DOHH2 (cell line): Measurements from ENCODE around the gene NEURL3.

ENCODE experiments used
- CTCF ChIP-seq: fragments of 200-600 bp; sonication (generic); IDR thresholded peaks from one replicate; pipeline ENCODE4 v1.5.1; 2014; ENCODE audit warnings: antibody characterized with exemption, mild to moderate bottlenecking, low read depth, low read length; ENCODE audit not compliant: poor library complexity, severe bottlenecking
- EZH2phosphoT487 ChIP-seq: fragments of 200-600 bp; sonication (generic); IDR thresholded peaks from 2 replicates; pipeline ENCODE4 v1.6.1; 2017; ENCODE audit warnings: borderline replicate concordance, mild to moderate bottlenecking, antibody characterized with exemption, low read length, moderate library complexity, mixed read lengths

GRCh38 chr2:96524482-96525210, 19.5 kb upstream of the NEURL3 start:
- TF ChIP-seq CTCF (no peak), EZH2phosphoT487 (no peak)
